Stimulated activated CD4-positive, alpha-beta T cell treated with anti-CD3 and anti-CD28 coated beads, TNF-alpha, amount 100 ng/mL, for 48 hours (primary cell): Measurements from ENCODE around the gene ZMYM4.

ENCODE experiments used
- DNase-seq, 3 donors: peaks; one replicate each; pipeline ENCODE4 v3.0.0-alpha.2; 2020; ENCODE audit warnings: low read depth in 3 of 3

ZMYM4 gene

DNA sequence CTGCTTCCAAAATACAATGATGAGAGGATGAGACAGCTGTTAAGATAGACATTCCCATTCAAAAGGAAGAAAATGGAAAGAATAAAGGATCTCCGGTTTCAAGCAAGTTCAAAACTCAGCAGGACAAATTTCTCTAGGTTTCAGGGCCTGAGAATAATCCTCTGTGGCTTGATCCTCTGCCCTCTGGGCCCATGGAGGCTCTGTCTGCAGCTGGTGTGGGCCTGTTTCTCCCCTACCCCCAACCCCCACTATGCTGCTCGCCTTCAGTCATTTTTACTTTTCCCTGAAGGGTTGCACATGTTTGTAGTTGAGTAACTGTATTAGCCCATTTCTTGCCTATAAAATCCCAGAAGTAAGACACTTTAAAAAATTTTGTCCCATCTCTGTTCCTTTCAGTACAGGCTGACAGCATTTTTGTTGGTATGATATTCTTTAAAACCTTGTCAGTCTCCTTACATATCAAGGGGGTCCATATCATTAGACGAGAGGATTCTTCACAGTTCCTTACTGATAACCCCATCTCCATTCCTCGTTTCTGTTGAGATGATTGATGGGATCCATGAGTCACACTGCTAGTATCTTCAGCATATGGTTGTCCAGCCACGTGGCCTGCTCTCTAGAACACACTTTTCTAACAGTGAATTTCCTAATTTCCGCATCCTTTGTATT lies 10.5 kb downstream of the ZMYM4 start:
- no peak for DNase-seq

DNA sequence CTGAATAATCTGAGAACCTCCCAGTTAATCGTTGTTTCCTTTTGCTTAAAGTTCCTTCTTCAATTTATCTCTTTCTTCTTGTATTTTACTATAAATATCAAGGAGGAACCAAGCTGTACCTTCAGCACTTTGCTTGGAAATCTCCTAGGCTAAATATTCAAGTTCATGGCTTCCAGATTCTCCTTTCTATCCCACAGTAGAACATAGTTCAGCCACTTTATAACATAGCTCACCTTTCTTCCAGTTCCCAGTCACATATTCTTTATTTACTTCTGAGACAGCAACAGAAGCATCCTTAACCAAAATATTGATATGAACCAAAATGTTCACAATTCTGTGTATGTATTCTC lies 11.0 kb downstream of the ZMYM4 start:
- DNase-seq = no peak

DNA sequence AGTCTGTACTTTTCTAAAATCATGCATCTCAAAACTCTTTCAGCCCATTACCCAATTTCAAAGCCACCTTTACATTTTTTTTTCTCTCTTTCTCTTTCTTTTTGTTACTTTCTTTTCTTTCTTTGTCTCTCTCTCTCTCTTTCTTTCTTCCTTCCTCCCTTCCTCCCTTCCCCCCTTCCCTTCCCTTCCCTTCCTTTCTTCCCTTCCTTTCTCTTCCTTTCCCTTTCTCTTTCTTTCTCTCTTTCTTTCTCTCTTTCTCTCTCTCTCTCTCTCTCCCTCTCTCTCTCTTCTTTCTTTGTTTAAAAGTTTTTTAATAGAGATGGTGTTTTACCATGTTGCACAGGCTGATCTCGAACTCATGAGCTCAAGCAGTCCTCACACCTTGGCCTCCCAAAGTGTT lies 11.5 kb downstream of the ZMYM4 start:
- DNase-seq = no peak

DNA sequence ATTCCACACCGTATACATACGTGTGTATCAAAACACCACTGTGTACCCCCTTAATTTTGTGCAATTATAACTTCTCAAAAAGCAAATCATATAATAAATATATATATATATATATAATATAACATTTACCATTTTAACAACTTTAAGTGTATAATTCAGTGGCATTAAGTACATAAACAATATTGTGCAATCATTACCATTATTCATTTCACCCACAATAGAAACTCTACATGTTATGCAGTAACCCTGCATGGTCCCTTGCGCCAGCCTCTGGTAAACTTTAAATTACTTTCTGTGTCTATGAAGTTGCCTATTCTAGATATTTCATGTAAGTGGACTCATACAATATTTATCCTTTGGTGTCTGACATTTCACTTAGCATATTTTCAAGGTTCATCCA lies 13.1 kb downstream of the ZMYM4 start:
- no peak for DNase-seq

DNA sequence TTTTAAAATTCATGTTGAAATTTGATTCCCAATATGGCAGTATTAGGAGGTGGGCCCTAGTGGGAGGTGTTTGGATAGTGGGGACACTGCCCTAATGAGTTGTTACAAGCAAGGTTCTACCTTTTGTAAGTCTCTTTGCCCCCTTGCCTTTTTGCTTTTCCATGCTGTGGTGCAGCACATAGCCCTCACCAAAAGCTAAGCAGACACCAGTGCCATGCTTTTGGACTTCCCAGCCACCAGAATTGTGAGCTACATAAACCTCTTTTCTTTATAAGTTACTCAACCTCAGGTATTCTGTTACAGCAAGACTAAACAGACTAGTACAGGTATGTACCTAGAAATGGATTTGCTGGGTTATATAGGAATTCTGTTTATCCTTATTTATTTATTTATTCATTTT lies 13.7 kb downstream of the ZMYM4 start:
- DNase-seq = no peak

DNA sequence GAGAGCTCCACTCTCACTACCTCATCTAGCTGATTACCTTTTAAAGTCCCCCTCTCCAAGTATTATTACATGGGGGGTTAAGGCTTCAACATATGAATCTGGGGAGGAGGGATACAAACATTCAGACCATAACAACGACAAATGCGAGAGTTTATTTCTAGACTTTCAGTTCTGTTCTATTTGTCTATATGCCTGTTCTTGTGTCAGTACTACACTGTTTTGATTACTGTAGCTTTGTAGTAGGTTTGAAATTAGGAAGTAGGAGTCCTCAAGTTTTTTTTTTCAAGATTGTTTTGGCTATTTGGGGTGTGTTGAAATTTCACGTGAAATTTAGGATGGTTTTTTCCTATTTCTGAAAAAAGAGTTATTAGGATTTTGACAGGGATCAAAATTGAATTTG lies 16.3 kb downstream of the ZMYM4 start:
- no peak for DNase-seq

DNA sequence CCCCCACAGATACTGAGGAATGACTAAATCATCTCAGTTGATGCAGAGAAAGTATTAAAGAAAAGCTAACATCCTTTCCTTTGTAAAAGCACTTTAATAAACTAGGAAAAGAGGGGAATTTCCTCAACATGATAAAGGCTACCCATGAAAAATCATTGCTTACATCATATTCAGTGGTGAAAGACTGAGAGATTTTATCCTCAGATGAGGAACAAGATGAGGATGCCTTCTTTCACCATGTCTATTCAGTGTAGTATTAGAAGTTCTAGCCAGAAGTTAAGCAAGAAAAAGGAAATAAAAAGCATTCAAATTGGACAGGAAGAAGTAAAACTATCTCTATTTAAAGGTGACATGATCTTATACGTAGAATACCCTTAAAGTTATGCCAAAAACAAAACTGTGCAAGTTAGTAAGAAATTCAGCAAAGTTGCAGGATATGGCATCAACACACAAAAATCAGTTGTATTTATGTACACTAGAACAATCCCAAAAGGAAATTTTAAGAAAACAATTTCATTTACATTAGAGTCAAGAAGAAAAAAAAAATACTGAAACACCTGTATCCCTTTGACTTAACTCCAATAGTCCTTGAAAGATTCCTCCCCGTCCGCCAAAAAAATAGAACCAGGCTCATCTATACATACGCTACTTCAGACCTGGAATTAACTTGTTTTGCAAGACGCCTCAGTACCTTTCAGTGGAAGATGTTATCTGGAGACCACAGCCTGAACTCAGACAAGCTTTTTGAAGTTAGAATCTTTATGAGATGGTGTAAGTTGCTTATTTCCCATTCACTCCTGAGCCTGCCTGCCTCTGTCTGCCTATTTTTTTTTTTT lies 17.5 kb downstream of the ZMYM4 start:
- no peak for DNase-seq

DNA sequence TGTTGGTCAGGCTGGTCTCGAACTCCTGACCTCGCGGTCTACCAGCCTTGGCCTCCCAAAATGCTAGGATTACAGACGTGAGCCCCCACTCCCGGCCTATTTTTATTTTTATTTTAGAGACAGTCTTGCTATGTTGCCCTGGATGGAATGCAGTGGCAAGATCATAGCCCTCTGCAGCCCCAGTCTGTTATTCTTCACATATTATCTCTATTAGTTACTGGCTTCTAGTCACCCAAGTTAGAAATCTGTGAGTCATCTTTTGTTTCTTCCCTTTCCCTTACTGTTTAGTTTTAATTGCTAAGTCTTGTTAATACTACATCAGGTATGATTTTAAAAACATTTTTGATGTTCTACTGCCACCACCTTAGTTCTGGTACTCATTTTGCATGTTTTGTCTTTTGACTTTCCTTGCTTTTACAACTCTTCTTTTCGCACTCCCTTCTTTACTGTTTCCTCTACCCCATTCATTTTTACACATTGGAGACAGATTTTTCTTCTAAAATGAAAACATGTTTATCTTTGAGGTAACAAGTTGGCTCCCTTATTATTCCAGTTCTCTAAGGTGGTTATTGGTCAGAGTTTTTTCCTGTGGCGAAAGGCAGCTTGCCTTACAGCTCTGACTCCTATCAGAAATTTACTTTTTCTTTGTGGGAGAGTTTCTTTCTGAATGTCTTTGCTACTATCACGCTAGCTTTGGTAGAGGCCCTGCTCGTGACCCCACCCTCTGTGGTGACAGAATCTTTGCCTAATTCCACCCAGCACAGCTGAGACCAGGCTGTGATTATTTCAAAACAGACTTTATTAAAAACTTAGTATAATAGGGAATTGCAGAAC lies 19.5 kb downstream of the ZMYM4 start:
- DNase-seq = no peak

DNA sequence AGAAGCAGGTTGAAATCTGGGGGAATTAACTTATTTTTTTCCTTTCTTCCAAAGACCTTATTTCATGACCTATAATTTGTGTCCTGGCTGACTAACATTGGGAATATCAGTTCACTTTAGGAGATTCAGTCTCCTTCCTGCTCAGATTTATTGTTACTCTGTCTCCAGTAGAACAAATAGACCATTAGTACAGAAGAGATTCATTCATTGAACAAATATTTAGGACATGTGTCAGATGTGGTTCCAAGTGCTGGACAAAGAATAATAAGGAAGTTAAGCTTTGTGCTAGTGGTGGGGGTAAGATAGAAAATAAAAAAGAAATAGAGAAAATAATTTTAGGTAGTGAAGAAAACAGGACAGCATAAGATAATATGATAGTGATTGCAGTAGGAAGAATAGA lies 20.3 kb downstream of the ZMYM4 start:
- no peak for DNase-seq

DNA sequence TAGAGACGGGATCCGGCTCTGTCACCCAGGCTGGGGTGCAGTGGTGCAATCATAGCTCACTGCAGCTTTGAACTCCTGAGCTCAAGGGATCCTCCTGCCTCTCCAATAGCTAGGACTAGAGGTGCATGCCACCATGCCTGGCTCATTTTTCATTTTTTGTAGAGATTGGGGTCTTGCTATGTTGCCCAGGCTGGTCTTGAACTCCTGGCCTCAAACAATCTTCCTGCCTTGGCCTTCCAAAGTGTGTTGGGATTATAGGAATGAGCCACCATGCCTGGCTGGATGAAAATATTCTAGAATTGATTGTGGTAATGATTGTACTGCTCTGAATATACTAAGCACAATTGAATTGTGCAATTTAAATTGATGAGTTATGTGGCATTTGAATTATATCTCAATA lies 21.9 kb downstream of the ZMYM4 start:
- no peak for DNase-seq

DNA sequence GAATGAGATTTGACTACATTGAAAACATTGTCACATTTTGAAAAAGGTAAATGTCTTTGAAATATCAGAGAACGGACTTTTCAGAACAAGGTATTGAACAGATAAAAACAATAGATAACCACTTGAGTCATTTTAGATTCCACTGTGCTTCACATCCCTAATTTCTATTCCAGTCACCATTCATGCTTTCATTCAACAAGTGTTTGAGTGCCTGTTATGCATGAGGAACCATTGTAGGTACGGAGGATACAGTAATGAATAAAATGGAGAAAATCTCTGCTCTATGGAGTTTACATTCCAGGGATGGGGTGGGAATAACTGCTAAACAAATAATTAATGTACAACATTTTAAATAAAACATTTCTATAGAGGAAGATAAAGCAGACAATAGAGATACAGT lies 26.3 kb downstream of the ZMYM4 start:
- no peak for DNase-seq

DNA sequence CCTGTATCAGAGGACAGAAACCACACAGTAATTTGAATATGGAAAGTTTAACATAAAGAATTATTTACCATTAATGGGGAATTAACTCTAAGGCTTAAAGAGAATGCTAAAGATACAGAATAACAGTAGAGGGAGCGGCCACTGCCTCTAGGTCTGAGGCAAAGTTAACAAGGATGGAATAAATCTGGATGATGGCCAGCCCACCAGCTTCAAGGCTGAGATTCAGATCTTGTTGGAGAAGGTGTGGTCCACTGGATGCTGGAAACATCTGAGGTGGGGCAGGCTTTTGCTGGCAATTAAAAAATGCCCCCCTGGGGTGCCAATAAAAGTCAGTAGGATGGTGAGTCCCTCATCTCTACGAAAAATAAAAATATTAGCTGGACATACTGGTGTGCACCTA lies 29.4 kb downstream of the ZMYM4 start:
- no peak for DNase-seq

DNA sequence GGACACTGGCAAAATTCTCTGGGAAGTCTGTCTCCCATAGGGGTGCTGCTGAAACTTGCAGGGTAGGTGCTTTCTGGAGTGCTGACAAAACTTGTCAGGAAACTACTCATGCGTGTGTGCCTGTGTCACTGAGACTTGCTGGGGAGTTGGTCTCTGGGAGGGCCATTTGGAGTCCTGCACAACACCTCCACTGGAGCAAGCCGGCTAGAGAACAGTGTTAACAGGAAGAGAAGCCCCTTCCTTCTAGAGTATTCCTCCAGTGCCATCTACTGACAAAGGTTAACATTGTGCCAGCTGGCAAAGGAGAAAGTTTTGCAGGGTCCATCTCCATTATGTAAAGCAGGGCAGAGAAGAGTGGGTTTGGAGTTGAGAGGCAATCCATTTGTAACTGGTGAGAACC lies 30.0 kb downstream of the ZMYM4 start:
- peak in 1 of 3 donors; percentile 3 for DNase-seq

DNA sequence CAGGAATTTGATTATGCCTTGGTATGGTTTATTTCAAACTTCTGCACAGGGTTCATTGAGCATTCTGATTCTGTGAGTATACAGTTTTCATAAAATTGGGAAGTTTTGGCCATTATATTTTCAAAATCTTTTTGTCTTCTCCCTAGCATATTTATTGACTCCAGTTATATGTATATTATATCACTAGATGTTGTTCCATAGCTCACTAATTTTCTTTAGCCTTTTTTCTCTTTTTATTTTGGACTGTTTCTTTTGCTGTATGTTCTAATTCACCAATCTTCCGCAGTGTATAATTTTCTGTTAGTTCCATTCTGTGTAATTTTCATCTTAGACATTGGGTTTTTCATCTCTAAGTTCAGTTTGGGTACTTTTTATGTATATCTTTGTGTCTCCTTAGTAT lies 31.9 kb downstream of the ZMYM4 start:
- no peak for DNase-seq

DNA sequence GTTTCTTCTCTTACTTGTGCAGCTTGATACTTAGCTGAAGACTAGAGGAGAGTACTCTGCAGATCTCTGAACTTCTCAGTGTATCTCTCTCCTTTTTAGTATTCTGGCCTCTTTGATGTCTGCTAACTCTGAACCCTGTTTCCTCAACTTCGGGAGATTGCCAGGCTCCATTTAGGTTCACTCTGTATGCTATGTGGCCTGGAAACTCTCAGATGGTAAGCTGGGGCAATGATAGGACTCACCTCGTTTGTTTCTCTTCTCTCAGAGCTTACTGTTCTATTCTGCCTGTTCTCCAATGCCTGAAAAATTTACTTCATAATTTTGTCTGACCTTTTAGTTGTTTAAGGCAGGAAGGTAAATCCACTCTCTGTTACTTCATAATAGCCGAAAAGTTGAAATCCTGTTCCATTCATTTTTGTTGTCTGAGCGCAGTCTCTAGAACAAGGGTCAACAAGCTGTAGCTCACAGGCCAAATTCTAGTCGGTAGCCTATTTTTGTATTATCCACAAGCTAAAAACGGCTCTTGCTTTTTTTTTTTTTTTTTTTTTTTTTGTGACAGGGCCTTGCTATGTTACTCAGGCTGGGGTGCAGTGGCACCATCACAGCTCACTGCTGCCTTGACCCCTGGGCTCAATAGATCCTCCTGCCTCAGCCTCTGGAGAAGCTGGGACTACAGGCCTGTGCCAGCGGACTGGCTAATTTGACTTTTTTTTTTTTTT lies 33.3 kb downstream of the ZMYM4 start:
- DNase-seq = no peak

DNA sequence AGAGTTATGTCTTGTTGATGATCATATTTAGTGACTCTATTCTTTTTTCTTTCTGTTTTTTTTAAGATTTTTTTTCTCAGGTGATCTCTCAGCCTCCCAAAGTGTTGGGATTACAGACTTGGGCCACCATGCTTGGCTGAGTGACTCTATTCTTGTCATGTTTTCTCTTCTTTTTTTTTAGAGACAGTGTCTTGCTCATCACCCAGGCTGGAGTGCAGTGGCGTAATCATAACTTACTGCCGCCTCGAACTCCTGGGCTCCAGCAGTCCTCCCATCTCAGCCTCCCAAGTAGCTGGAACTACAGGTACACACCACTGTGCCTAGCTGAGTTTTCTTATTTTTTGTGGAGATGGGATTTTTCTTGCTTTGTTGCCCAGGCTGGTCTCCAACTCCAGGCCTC lies 36.9 kb downstream of the ZMYM4 start:
- no peak for DNase-seq

DNA sequence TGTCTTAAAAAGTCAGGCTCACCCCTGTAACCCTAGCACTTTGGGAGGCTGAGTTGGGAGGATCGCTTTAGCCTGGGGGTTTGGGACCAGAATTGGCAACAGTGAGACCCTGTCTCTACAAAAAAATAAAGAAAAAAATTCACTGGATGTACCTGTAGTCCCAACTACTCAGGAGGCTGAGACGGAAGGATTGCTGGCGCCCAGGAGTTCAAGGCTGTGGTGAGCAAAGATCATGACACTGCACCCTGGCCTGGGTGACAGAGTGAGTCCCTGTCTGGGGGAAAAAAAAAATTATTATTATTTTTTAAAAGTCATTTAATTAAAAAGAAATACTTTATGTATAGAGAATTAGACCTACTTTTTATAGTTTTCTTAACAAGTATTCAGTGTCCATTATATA lies 47.1 kb downstream of the ZMYM4 start:
- no peak for DNase-seq

DNA sequence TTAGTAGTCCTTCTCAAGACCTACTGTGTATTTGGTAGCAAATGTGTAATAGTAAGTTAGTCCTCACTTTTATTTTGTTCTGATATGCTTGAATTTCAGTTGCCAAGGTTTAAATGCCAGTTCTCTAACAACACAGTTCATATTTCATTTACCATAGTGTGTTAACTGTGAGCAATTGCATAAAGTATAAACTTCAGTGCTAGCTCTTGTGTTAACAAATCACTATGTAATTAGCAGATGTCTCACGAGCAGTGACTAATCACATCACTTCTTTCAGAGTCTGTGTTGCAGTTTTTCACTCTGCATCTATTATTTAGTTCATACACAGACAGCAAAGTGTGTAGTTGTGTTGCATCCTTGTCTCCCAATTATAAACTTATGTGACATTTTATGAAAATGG lies 47.8 kb downstream of the ZMYM4 start:
- DNase-seq = no peak

DNA sequence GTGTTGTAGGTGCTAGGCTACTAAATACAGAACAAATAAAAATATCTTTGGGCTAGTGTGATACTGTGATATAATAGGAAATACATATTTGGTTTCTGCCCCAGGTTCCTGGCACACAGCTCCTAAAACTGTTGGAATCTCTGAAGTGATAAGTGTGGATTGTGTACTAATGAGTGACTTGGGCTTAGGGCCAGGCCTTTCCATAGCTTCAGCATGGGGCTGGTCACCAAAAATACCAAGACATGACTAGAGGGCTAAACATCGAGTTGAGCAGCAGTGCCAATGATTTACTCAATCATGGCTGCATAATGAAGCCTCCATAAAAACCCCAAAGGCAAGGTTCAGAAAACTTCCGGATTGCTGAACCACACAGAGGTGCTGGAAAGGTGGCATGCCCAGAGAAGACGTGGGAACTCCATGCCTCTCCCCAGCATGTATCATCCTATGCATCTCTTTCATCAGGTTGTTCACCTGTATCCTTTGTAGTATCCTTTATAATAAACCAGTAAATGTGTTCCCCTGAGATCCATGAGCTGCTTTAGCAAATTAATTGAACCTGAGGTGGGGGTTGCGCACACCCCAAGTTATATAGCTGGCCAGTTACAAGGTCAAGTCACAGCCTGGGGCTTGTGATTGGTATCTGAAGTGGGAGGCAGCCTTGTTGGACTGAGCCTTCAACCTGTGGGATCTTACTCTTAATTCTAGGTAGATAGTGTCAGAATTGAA lies 51.6 kb downstream of the ZMYM4 start:
- no peak for DNase-seq

DNA sequence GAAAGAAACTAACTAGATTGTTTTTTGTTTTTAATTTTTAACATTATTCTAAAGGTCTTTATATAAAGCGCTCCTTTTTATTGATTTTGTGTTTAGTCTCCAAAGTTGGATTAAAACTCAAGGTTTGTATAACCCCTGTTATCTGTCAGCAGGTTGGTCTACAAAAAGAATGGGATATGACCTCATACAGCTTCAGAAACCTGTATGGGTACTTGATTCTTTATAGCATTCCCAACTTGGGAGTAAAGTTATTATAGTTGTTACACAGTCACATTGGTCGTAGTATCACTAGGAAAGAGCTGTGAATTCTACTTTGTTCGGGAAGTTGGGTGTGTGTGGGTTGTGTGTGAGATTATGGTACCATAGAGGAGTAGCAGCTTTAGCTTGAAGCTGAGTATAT lies 52.4 kb downstream of the ZMYM4 start:
- DNase-seq = no peak

DNA sequence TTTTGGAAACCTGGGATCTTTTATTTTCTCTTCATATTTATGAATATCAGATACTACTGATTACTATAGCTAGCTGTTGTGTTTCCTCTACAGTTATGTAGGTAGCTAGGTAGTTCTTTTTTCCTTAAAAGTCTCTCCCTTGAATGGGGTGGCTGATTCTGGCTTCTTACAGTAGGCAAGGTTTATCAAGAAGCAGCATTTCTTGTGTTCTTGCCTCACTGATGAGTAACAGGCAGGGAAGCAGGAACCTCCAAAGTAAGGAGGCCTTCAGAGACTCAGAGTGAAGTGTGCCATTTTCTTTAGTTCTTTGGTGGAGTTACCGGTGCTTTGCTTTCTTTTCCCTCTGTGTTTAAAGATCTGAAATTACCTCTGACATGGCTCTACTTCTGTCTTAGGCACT lies 56.0 kb downstream of the ZMYM4 start:
- no peak for DNase-seq
